GM06990 (cell line): ENCODE data around the gene CYP4Z1.
A peak's percentile ranks its signal among the peaks of the same experiment; 100 is the strongest.
"Not testable (repeated sequence)": the region's sequence is repeated elsewhere in the genome, so short reads cannot be mapped to it uniquely, and the experiment has no call there.

Source experiments
- DNase-seq: peaks from one replicate; pipeline ENCODE4 v3.0.0-alpha.2; 2011; ENCODE audit not compliant: insufficient read length; ENCODE audit errors: extremely low read depth
- H3K27me3 ChIP-seq: replicated peaks from 2 replicates; pipeline ENCODE4 v1.6.0; 2011; ENCODE audit warnings: low read length; ENCODE audit not compliant: control insufficient read depth, insufficient read depth
- H3K36me3 ChIP-seq: 2 replicates; pipeline ENCODE4 v1.5.1; 2011; ENCODE audit warnings: low read length; ENCODE audit not compliant: control insufficient read depth, insufficient read depth
- H3K4me3 ChIP-seq: replicated peaks from 2 replicates; pipeline ENCODE4 v1.5.1; 2011; ENCODE audit warnings: low read depth, mild to moderate bottlenecking, control low read depth, low read length
- TF ChIP-seq, protein P1 (sequence below): IDR thresholded peaks from 2 replicates; pipeline ENCODE4 v1.5.1; 2011; ENCODE audit warnings: low read length, control low read depth, mild to moderate bottlenecking, inconsistent platforms; ENCODE audit not compliant: insufficient read depth, poor library complexity, severe bottlenecking

Gene CYP4Z1

GRCh38 chr1:47143654-47144053 lies 76.6 kb downstream of the CYP4Z1 start:
- H3K4me3 ChIP-seq, DNase-seq, H3K36me3 ChIP-seq, H3K27me3 ChIP-seq: not testable (repeated sequence)
- TF ChIP-seq, protein P1, sequence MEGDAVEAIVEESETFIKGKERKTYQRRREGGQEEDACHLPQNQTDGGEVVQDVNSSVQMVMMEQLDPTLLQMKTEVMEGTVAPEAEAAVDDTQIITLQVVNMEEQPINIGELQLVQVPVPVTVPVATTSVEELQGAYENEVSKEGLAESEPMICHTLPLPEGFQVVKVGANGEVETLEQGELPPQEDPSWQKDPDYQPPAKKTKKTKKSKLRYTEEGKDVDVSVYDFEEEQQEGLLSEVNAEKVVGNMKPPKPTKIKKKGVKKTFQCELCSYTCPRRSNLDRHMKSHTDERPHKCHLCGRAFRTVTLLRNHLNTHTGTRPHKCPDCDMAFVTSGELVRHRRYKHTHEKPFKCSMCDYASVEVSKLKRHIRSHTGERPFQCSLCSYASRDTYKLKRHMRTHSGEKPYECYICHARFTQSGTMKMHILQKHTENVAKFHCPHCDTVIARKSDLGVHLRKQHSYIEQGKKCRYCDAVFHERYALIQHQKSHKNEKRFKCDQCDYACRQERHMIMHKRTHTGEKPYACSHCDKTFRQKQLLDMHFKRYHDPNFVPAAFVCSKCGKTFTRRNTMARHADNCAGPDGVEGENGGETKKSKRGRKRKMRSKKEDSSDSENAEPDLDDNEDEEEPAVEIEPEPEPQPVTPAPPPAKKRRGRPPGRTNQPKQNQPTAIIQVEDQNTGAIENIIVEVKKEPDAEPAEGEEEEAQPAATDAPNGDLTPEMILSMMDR = peak; percentile 33

GRCh38 chr1:47146495-47146894 lies 79.5 kb downstream of the CYP4Z1 start:
- H3K4me3 ChIP-seq, H3K36me3 ChIP-seq, DNase-seq, H3K27me3 ChIP-seq: not testable (repeated sequence)

DNA sequence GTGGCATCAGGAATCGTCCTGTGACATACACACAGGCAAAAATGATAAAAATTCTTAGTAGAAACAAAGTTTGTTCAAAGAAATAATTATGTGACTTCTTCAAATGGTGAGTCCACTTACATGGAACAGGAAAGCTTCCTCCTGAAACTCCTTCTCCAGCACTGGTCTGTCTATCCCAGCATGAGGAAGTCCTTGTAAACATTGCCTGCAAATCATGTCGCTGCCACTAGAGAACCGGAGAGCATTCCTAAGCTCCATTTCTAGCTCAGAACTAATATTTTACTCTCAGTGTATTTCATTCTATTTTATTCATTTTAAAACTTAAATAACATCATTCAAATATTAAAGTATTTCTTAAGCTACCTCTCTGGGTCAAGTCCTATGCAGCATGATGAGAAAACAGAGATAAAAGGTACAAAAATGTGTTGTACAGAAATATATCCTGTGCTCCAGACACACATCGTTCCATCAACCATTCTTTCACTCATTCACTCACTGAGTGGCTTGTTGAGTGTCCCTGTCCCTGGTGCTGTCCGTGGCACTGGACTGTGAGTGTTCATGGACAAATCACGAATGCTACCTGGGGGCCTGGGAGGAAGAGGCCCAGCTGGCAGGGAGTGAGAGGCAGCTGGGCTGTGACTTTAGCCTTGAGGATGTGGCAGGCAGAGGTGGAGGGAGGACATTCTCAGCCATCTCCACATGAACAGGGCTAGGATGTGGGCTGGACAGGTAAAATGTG lies 80.2 kb downstream of the CYP4Z1 start:
- H3K36me3 ChIP-seq = no peaks in the 10 kb centered on the region; the same call in 1 of the 2 replicates
- DNase-seq = no peak
- no peak overlapping the region for H3K4me3 ChIP-seq
- no peaks in the 10 kb centered on the region for H3K27me3 ChIP-seq
- TF ChIP-seq, protein P1 = no peak

DNA sequence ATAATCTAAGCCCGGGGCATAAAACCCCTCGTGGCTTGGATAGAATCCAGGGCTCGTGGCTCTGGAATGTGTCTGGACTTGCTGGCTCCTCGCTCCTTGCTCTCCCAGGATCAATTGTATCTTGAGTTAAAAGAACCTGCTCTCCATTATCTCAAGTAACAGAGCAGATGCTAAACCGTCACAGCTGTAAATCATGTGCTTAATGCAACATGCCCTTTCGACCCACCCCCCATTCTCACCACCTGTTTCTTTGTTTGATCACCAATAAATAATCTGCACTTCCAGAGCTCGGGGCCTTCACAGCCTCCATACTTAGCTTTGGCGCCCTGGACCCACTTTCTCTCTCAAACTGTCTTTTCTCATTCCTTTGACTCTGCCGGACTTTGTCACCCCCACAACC lies 82.1 kb downstream of the CYP4Z1 start:
- not testable (repeated sequence) for H3K4me3 ChIP-seq, H3K27me3 ChIP-seq, DNase-seq, H3K36me3 ChIP-seq

GRCh38 chr1:47156457-47156856 lies 89.4 kb downstream of the CYP4Z1 start:
- H3K27me3 ChIP-seq, DNase-seq, H3K36me3 ChIP-seq, H3K4me3 ChIP-seq: not testable (repeated sequence)

- not testable (repeated sequence) for H3K4me3 ChIP-seq, DNase-seq, H3K27me3 ChIP-seq, H3K36me3 ChIP-seq
Measured at GRCh38 chr1:47157957-47158356, 90.9 kb downstream of the CYP4Z1 start.

DNA sequence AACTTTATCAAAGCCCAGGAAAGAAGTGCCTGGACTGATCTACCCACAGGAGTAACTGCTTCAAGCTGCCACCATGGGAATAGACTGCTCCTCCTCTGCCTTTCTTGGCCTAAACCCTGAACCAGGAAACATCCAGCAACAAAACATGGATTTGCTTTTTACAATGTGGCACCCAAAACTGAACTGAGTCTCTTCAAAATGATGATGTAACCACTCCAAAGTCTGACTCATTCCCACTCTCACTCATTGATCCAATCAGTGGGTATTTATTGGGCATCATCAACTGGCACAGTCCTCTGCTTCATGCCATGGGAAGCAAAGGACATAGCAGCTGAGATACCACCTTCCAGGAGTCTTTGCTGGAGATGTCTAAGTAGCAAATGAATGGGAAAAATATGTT lies 93.7 kb downstream of the CYP4Z1 start:
- DNase-seq = no peak

More for the DNA sequence above, 93.7 kb downstream of the CYP4Z1 start:
- Histone ChIP-seq H3K4me3 (no peak overlapping the region), H3K36me3 (no peaks in the 10 kb centered on the region), H3K27me3 (no peaks in the 10 kb centered on the region)
- TF ChIP-seq, protein P1 = no peak
